Measurements from ENCODE around the gene DBN1. TPM values are rescaled to one million over a fixed set of nuclear protein-coding genes. Genes with fewer than 3 reads are reported as not detected.

DBN1 gene
- total RNA-seq, 1 donor from 2014 or later, result 274 TPM

DNA sequence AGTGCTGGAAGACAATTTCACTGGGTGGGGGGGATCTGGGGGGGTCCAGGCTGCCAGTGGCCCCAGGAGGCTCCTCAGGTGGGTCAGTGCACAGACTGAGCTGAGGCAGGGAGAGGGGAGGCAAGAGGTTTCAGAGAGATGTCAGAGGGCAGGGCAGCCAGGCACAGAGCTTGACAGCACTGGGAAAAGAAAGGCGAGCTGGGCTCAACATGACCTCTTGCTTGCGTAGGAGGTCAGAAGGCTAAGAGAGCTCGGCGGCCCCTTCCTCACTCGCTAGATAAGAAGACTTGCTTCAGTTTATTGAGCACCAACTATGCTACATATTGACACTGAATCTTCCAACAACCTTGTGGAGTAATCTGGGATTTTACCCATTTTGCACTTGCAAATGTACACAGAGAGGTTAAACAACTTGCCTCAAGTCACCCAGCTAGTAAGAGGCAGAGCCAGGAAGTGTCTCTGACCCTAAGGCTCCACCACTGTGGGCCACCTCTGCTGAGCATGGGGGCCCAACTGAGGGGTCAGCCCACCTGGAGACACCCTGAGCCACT, 20.4 kb upstream of the DBN1 start:
- no peaks in the 10 kb centered on the region for H3K9me3 Mint-ChIP-seq (ENCODE audit: low read depth)
- H3K36me3 Mint-ChIP-seq (ENCODE audit: low read depth), result peaks cover 20% of the 10 kb centered on the region
- H3K4me1 Mint-ChIP-seq (ENCODE audit: low read depth), result peaks cover 69% of the 10 kb centered on the region
- H3K4me3 Mint-ChIP-seq (ENCODE audit: unreplicated experiment), result peak overlapping the region; percentile 89
- H3K27ac Mint-ChIP-seq (ENCODE audit: unreplicated experiment), result peak overlapping the region; percentile 91
- H3K27me3 Mint-ChIP-seq (ENCODE audit: low read depth), result no peaks in the 10 kb centered on the region
- no peak for TF ChIP-seq CTCF (IDR thresholded peaks at IDR 0.05)
- no peak for DNase-seq (ENCODE audit: low spot score)

DNA sequence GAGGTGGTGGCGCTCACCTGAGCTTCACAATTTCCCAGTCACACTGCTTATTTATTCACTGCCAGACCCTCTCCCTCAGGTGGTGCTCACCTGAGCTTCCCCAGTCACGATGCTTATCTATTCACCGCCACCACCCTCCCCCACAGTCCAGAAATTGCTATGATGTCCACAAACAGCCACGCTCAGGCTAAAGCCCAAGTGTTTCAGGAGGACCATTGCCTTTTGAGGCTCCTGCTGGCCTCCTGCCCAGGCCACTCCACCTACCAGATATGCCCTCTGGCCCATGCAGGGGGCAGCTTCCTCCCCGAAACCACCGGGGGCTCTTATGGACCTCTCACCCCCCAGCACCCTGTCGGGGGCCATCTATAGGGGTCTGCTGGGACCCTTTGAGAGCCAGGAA, 19.4 kb upstream of the DBN1 start:
- no peaks in the 10 kb centered on the region for H3K9me3 Mint-ChIP-seq (ENCODE audit: low read depth)
- TF ChIP-seq CTCF (IDR thresholded peaks at IDR 0.05), result no peak

DNA sequence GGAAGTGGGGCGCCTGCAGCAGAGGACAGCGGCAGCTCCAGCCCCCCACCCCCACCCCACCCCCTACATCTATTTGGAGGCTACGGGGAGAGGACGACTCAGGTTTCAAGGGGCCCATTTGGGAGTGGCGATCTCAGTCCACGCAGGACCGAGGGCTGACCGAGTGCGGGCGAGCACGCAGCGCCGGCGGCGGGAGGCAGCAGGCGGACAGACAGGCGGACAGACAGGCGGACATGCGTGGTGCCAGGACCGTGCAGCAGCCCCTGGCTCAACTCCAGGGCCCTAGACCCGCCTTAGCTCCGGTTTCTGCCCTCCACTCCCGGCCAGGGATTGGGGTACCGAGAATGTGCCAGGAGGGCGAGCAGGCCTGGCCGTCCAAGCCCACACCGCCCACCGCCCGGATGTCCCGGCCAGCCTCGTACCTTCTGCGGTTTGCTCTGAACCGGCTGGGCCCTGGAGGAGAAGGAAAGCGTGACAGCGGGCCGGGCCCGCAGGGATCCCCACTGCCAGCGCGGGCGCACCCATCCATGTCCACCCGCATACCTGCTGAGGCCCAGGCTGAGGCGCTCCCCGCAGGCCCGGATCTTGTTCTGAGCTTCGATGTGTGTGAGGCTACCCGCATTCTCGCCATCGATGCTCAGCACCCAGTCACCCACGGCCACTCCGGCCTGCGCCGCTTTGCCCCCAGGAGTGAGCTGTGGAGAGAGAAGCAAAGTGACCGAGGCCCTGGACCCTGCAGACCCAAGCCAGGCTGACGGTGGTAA, 18.7 kb upstream of the DBN1 start:
- Mint-ChIP-seq H3K4me1 (ENCODE audit: low read depth) (peaks cover 72% of the 10 kb centered on the region), H3K4me3 (ENCODE audit: unreplicated experiment) (peak overlapping the region; percentile 59), H3K27ac (ENCODE audit: unreplicated experiment) (peak overlapping the region; percentile 91), H3K36me3 (ENCODE audit: low read depth) (peaks cover 32% of the 10 kb centered on the region), H3K27me3 (ENCODE audit: low read depth) (no peaks in the 10 kb centered on the region), H3K9me3 (ENCODE audit: low read depth) (no peaks in the 10 kb centered on the region)
- no peak for DNase-seq (ENCODE audit: low spot score)
- no peak for TF ChIP-seq CTCF (IDR thresholded peaks at IDR 0.05)

More for the DNA sequence above, 19.4 kb upstream of the DBN1 start:
- peaks cover 69% of the 10 kb centered on the region for H3K4me1 Mint-ChIP-seq (ENCODE audit: low read depth)
- no peak for DNase-seq (ENCODE audit: low spot score)
- H3K4me3 Mint-ChIP-seq (ENCODE audit: unreplicated experiment), result peak overlapping the region; percentile 59
- H3K27me3 Mint-ChIP-seq (ENCODE audit: low read depth), result no peaks in the 10 kb centered on the region
- peaks cover 27% of the 10 kb centered on the region for H3K36me3 Mint-ChIP-seq (ENCODE audit: low read depth)
- peak overlapping the region; percentile 91 for H3K27ac Mint-ChIP-seq (ENCODE audit: unreplicated experiment)

DNA sequence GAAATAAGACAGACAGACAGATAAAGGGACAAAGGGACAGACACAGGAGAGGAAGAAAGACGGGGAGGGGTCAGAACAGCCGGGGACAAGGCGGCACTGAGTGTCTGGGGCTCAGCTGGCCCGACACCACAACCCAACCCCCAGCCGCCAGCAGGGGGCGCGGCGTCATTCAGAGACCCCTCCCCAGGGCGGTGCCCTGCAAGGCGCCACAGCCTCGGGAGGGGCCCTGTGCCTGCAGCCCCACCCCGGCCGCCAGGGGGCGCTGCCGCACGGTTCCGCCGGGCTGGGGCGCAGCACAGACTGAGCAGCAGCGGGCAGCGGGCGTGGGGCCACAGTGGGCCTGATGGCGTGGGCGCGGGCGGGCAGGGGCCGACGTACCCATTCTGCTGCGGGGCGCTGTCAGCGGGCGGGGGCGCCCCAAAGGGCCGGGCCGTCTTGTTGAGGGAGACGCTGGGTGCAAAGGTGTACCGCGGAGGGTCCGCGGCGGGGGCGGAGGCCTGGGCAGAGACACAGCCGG, 18.1 kb upstream of the DBN1 start:
- DNase-seq (ENCODE audit: low spot score), result no peak
- peak overlapping the region; percentile 50 for H3K4me3 Mint-ChIP-seq (ENCODE audit: unreplicated experiment)
- peaks cover 35% of the 10 kb centered on the region for H3K36me3 Mint-ChIP-seq (ENCODE audit: low read depth)
- H3K9me3 Mint-ChIP-seq (ENCODE audit: low read depth), result no peaks in the 10 kb centered on the region
- TF ChIP-seq CTCF (IDR thresholded peaks at IDR 0.05), result peak; percentile 97
- no peaks in the 10 kb centered on the region for H3K27me3 Mint-ChIP-seq (ENCODE audit: low read depth)
- H3K27ac Mint-ChIP-seq (ENCODE audit: unreplicated experiment), result peak overlapping the region; percentile 83
- H3K4me1 Mint-ChIP-seq (ENCODE audit: low read depth), result peaks cover 74% of the 10 kb centered on the region

DNA sequence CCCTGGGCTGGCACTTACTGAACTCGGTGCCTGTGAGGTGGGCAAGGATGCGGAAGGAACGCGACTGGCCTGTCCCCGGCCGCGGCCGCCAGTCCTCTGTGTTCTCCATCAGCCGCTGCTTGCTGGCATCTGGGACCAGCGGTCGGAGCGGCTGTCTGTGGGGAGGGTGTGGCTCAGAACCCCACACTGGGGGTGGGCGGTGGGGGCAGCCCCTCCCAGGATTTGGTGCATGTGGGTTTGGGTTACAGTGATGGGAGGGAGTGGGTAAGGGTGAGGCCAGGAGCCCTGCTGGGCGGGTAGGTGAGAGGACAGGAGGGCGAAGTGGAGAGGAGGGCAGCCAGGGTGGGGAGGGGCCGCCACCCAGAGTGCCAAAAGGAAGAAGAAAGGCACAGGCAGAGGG, 17.6 kb upstream of the DBN1 start:
- no peak for DNase-seq (ENCODE audit: low spot score)
- Mint-ChIP-seq H3K9me3 (ENCODE audit: low read depth) (no peaks in the 10 kb centered on the region), H3K27me3 (ENCODE audit: low read depth) (no peaks in the 10 kb centered on the region), H3K27ac (ENCODE audit: unreplicated experiment) (peak overlapping the region; percentile 83), H3K4me1 (ENCODE audit: low read depth) (peaks cover 73% of the 10 kb centered on the region), H3K4me3 (ENCODE audit: unreplicated experiment) (peak overlapping the region; percentile 50), H3K36me3 (ENCODE audit: low read depth) (peaks cover 40% of the 10 kb centered on the region)
- no peak for TF ChIP-seq CTCF (IDR thresholded peaks at IDR 0.05)

Data from chondrocyte (in vitro differentiated cells).